PC-3 (cell line): ENCODE results near the gene VIM.

Experiments used
- EZH2 ChIP-seq: fragments of 300-600 bp; sonication (generic); IDR thresholded peaks from one replicate; pipeline ENCODE4 v1.6.1; 2017; ENCODE audit warnings: antibody characterized with exemption, mild to moderate bottlenecking, low read length; ENCODE audit not compliant: unreplicated experiment
- TF ChIP-seq, protein P1 (sequence below): fragments of 300-600 bp; sonication (generic); conservative IDR thresholded peaks from 2 replicates; pipeline ENCODE4 v1.5.1; 2017; ENCODE audit warnings: antibody characterized with exemption, low read depth, mild to moderate bottlenecking, low read length

- TF ChIP-seq, protein P1, sequence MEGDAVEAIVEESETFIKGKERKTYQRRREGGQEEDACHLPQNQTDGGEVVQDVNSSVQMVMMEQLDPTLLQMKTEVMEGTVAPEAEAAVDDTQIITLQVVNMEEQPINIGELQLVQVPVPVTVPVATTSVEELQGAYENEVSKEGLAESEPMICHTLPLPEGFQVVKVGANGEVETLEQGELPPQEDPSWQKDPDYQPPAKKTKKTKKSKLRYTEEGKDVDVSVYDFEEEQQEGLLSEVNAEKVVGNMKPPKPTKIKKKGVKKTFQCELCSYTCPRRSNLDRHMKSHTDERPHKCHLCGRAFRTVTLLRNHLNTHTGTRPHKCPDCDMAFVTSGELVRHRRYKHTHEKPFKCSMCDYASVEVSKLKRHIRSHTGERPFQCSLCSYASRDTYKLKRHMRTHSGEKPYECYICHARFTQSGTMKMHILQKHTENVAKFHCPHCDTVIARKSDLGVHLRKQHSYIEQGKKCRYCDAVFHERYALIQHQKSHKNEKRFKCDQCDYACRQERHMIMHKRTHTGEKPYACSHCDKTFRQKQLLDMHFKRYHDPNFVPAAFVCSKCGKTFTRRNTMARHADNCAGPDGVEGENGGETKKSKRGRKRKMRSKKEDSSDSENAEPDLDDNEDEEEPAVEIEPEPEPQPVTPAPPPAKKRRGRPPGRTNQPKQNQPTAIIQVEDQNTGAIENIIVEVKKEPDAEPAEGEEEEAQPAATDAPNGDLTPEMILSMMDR, result no peak
- TF ChIP-seq EZH2, result no peak
These were observed 12.9 kb upstream of the VIM start for GRCh38 chr10:17214971-17215781.
